SK-N-SH (cell line): ENCODE measurements around the gene LCN2.

Experiments
- EP300 ChIP-seq, 2 experiments: IDR thresholded peaks; 2 replicates each; pipeline versions ENCODE4 v1.4.0 to v1.6.1; 2012; ENCODE audit warnings: borderline replicate concordance in 1 of 2, low read depth in 1 of 2, low read length in 1 of 2
- MEF2A ChIP-seq: IDR thresholded peaks from 2 replicates; pipeline ENCODE4 v1.4.0; 2012; ENCODE audit warnings: low read depth, borderline replicate concordance
- REST ChIP-seq: IDR thresholded peaks from 2 replicates; pipeline ENCODE4 v1.6.1; 2012; ENCODE audit warnings: mild to moderate bottlenecking, low read depth, low read length, moderate library complexity

- TF ChIP-seq EP300 (IDR thresholded peaks at IDR 0.05; ENCODE audit: borderline replicate concordance in 1 of 2, low read depth in 1 of 2, low read length in 1 of 2): no peak
- no peak for TF ChIP-seq REST
- TF ChIP-seq MEF2A: no peak
These were observed 46.2 kb upstream of the LCN2 start for GRCh38 chr9:128102861-128103588.
